Kidney (tissue), 14 donors: ENCODE measurements around the gene ACTR1A. TPM values are rescaled to one million over a fixed set of nuclear protein-coding genes. Genes with fewer than 3 reads are reported as not detected.

Experiments used
- DNase-seq, 5 donors: peaks; one replicate each; pipeline ENCODE4 v3.0.0-alpha.2; 2013 to 2020
- FAIRE-seq: peaks from 2 replicates; lab custom pipeline; 2012; peaks lifted over from hg19 to GRCh38; lab: Jason Lieb, UNC
- H3K27ac ChIP-seq, 2 donors: one replicate each; pipeline ENCODE4 v1.7.0; 2013; ENCODE audit warnings: low read depth in 2 of 2, low read length in 2 of 2, inconsistent platforms in 1 of 2
- H3K27me3 ChIP-seq: one replicate; pipeline ENCODE4 v1.7.1; 2013; ENCODE audit warnings: low read length, inconsistent platforms; ENCODE audit not compliant: control insufficient read depth, insufficient read depth
- H3K36me3 ChIP-seq, 3 donors: one replicate each; pipeline versions ENCODE4 v1.7.0 to v1.7.1; 2013; ENCODE audit warnings: low read length in 3 of 3, control low read depth in 1 of 3, inconsistent platforms in 1 of 3; ENCODE audit not compliant: insufficient read depth in 3 of 3, control insufficient read depth in 2 of 3
- H3K4me1 ChIP-seq, 3 donors: one replicate each; pipeline versions ENCODE4 v1.7.0 to v1.7.1; 2013; ENCODE audit warnings: low read length in 3 of 3, inconsistent platforms in 1 of 3, low read depth in 1 of 3; ENCODE audit not compliant: control insufficient read depth in 2 of 3, insufficient read depth in 2 of 3
- H3K4me3 ChIP-seq, 3 donors: one replicate each; pipeline versions ENCODE4 v1.7.0 to v1.8.1; 2013; ENCODE audit warnings: low read length in 3 of 3, control low read depth in 1 of 3, inconsistent platforms in 1 of 3
- H3K9ac ChIP-seq, 3 donors: one replicate each; pipeline versions ENCODE4 v1.7.0 to v1.7.1; 2013; ENCODE audit warnings: low read length in 3 of 3, control low read depth in 1 of 3, inconsistent platforms in 1 of 3
- H3K9me3 ChIP-seq, 3 donors: one replicate each; pipeline versions ENCODE4 v1.7.0 to v1.7.1; 2013; ENCODE audit warnings: low read length in 3 of 3, control low read depth in 1 of 3, inconsistent platforms in 1 of 3; ENCODE audit not compliant: control insufficient read depth in 2 of 3, insufficient read depth in 1 of 3
- CTCF ChIP-seq: IDR thresholded peaks from 3 replicates; pipeline ENCODE4 v1.5.1; 2012; ENCODE audit warnings: mild to moderate bottlenecking, moderate library complexity, borderline replicate concordance; ENCODE audit not compliant: insufficient read depth; ENCODE audit errors: extremely low read depth
- intact Hi-C: fragments of 100-400 bp; cut with DNase I; formaldehyde crosslinking; loops from one replicate; pipeline ENCODE4 v1.11.1; 2022
- polyA plus RNA-seq: library from polyadenylated mRNA; stranded (reverse); fragments of 350-450 nt; fragmentation: Illumina TruSeq; extraction: RNeasy Lipid Tissue Mini Kit (QIAGEN cat#74804); gene quantifications from one replicate; pipeline ENCODE4 v1.2.3, GENCODE V29; 2014; ENCODE audit warnings: low read depth, low replicate concordance; ENCODE audit not compliant: insufficient read depth
- total RNA-seq: library from RNA; stranded (reverse); fragmentation: NEBNext Ultra II Directional; extraction: Animal tissue kit (Norgen Biotek cat#: 25700); gene quantifications from one replicate; pipeline ENCODE4 v1.2.1, GENCODE V29; 2021
- donor health status: control.
- donor health status: control.
- donor health status: control.
- donor health status: control.
- donor health status: control.
- donor health status: DM: yes; HTN: yes; CAD: no.
- donor health status: Normal renal cell carcinoma (clear cell type).

ACTR1A gene
- total and polyA plus RNA-seq, 2 donors from 2014 or later = 74.2 to 74.7 TPM

- FAIRE-seq (no peak), DNase-seq (no peak)
- Histone ChIP-seq H3K27me3 (no peaks in the 10 kb centered on the region), H3K36me3 (peaks cover 1 to 17% (median 11%) of the 10 kb centered on the region in 3 donors), H3K9ac (no peak overlapping the region), H3K9me3 (no peaks in the 10 kb centered on the region), H3K4me3 (no peak overlapping the region), H3K4me1 (peaks cover 3 to 24% (median 19%) of the 10 kb centered on the region in 3 donors), H3K27ac (no peak overlapping the region)
- intact Hi-C loops = no loop called here
- no peak for TF ChIP-seq CTCF
Measured at GRCh38 chr10:102507521-102507920, 5.0 kb upstream of the ACTR1A start.

- Histone ChIP-seq H3K27ac (no peak overlapping the region), H3K27me3 (no peaks in the 10 kb centered on the region), H3K36me3 (peaks cover 0 to 12% (median 8%) of the 10 kb centered on the region in 3 donors), H3K4me1 (peaks cover 0 to 17% (median 15%) of the 10 kb centered on the region in 3 donors), H3K4me3 (peak overlapping the region; percentile 89 to 93 (median 92)), H3K9me3 (no peaks in the 10 kb centered on the region), H3K9ac (peak overlapping the region in 2 of 3 donors; percentile 17 to 87)
- FAIRE-seq = no peak
- TF ChIP-seq CTCF = no peak
- peak in 3 of 5 donors; percentile 25 to 61 (median 33) for DNase-seq
- intact Hi-C loops = no loop called here
Measured at GRCh38 chr10:102505462-102506115, 3.1 kb upstream of the ACTR1A start.

GRCh38 chr10:102504976-102505300 lies 2.4 kb upstream of the ACTR1A start:
- Histone ChIP-seq H3K27me3 (no peaks in the 10 kb centered on the region), H3K27ac (no peak overlapping the region), H3K9ac (peak overlapping the region in 2 of 3 donors; percentile 83 to 87), H3K4me1 (peaks cover 0 to 17% (median 15%) of the 10 kb centered on the region in 3 donors), H3K36me3 (peaks cover 0 to 12% (median 8%) of the 10 kb centered on the region in 3 donors), H3K9me3 (no peaks in the 10 kb centered on the region), H3K4me3 (peak overlapping the region; percentile 89 to 93 (median 92))
- intact Hi-C loops = no loop called here
- FAIRE-seq (no peak), DNase-seq (peak in 1 of 5 donors; percentile 45)
- TF ChIP-seq CTCF = no peak
